OCI-LY7 (cell line): ENCODE results near the gene FAM241A. TPM values are rescaled to one million over a fixed set of nuclear protein-coding genes. Genes with fewer than 3 reads are reported as not detected.

ENCODE experiments used
- BruUV-seq: library from RNA; stranded (reverse); fragments of 400-500 nt; replicated peaks from 2 replicates; lab custom pipeline; 2021; lab: Mats Ljungman, UMichigan
- CTCF ChIA-PET: fragments of 300-600 bp; sonication (Branson Sonifier 250); formaldehyde crosslinking; loops from one replicate; lab custom pipeline; 2022; ENCODE audit warnings: antibody characterized with exemption; ENCODE audit not compliant: unreplicated experiment; lab: Charles Lee
- POLR2A ChIA-PET: fragments of 300-600 bp; sonication (Branson Sonifier 250); formaldehyde crosslinking; loops from one replicate; lab custom pipeline; 2022; ENCODE audit warnings: antibody characterized with exemption; lab: Charles Lee
- DNase-seq: peaks from one replicate; pipeline ENCODE4 v3.0.0-alpha.2; 2015; ENCODE audit warnings: low spot score
- H2AFZ ChIP-seq: fragments of 200-600 bp; sonication (generic), shearing (Covaris generic); 2 replicates; pipeline ENCODE4 v1.6.1; 2014; ENCODE audit warnings: mild to moderate bottlenecking, antibody characterized with exemption, low read length, moderate library complexity
- H3K27ac ChIP-seq: fragments of 200-600 bp; sonication (generic); 2 replicates; pipeline ENCODE4 v1.5.1; 2014; ENCODE audit warnings: mixed run types, low read depth, mild to moderate bottlenecking, moderate library complexity, low read length, inconsistent platforms; ENCODE audit not compliant: poor library complexity, severe bottlenecking
- H3K36me3 ChIP-seq: fragments of 200-600 bp; sonication (generic); 2 replicates; pipeline ENCODE4 v1.6.1; 2014; ENCODE audit warnings: mild to moderate bottlenecking, antibody characterized with exemption, low read length, moderate library complexity, mixed read lengths; ENCODE audit not compliant: insufficient read depth
- H3K4me1 ChIP-seq: fragments of 200-600 bp; sonication (generic); 2 replicates; pipeline ENCODE4 v1.5.1; 2014; ENCODE audit warnings: mild to moderate bottlenecking, low read length; ENCODE audit not compliant: insufficient read depth, poor library complexity, severe bottlenecking
- H3K4me2 ChIP-seq: fragments of 200-600 bp; sonication (generic); 2 replicates; pipeline ENCODE4 v1.6.1; 2014; ENCODE audit warnings: mild to moderate bottlenecking, low read length
- H3K4me3 ChIP-seq: fragments of 200-600 bp; sonication (generic); 2 replicates; pipeline ENCODE4 v1.5.1; 2014; ENCODE audit warnings: mild to moderate bottlenecking, low read depth, low read length; ENCODE audit not compliant: poor library complexity, severe bottlenecking
- H3K79me2 ChIP-seq: fragments of 200-600 bp; sonication (generic); 2 replicates; pipeline ENCODE4 v1.6.1; 2016; ENCODE audit warnings: low read depth, mild to moderate bottlenecking, low read length, moderate library complexity, mixed read lengths; ENCODE audit not compliant: insufficient read depth
- H3K9me2 ChIP-seq: fragments of 200-600 bp; sonication (generic); 2 replicates; pipeline ENCODE4 v1.6.1; 2016; ENCODE audit warnings: mild to moderate bottlenecking, low read length, mixed read lengths; ENCODE audit not compliant: insufficient read depth
- H3K9me3 ChIP-seq: fragments of 200-600 bp; sonication (generic); 2 replicates; pipeline ENCODE4 v1.6.1; 2014; ENCODE audit warnings: mild to moderate bottlenecking, mixed run types, low read length, mixed read lengths
- H4K20me1 ChIP-seq: fragments of 200-600 bp; sonication (generic); 2 replicates; pipeline ENCODE4 v1.6.1; 2014; ENCODE audit warnings: mild to moderate bottlenecking, antibody characterized with exemption, low read length, moderate library complexity, mixed read lengths; ENCODE audit not compliant: insufficient read depth
- EZH2phosphoT487 ChIP-seq: fragments of 200-600 bp; sonication (generic); IDR thresholded peaks from 2 replicates; pipeline ENCODE4 v1.6.1; 2018; ENCODE audit warnings: low read depth, borderline replicate concordance, mild to moderate bottlenecking, mixed run types, antibody characterized with exemption, low read length, moderate library complexity, mixed read lengths
- intact Hi-C: fragments of 100-400 bp; cut with micrococcal nuclease; formaldehyde crosslinking; loops from one replicate; pipeline ENCODE4 v1.10.0; 2022; ENCODE audit not compliant: unreplicated experiment
- total RNA-seq, 2 experiments: library from RNA; depleted of rRNA in 1 of 2; stranded (reverse); fragments of >200 nt in 1 of 2; shearing (Covaris generic) in 1 of 2; gene quantifications; 2 replicates each; pipeline ENCODE4 v1.2.3, GENCODE V29; 2014 to 2022
- TF ChIP-seq, protein P1 (sequence below): fragments of 200-600 bp; sonication (generic); conservative IDR thresholded peaks from 2 replicates; pipeline ENCODE4 v1.5.1; 2014; ENCODE audit warnings: mild to moderate bottlenecking, antibody characterized with exemption, low read length, moderate library complexity, mixed read lengths

FAM241A gene
- total RNA-seq, 2 experiments from 2014 or later = 2.5 to 9.5 TPM

DNA sequence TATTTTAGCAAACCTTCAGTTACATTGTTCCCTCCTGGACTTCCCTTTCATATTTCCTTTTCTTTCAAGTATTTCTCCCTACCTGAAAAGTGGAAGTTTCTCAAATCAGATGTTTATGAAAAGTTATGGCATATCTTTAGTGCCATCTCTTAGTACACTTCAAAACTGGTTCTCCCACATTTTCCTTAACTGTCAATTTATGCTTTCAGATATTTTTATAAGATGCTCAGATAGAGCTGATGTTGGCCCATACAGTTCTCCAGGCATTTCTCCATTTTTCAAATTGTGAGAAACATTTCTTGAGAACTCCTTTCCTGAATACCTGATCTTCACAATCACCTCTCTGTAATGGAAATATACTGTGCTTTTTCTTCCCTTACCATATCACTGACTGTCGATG lies 53.8 kb downstream of the FAM241A start:
- Histone ChIP-seq H3K9me2 (no peaks in the 10 kb centered on the region), H3K36me3 (no peaks in the 10 kb centered on the region), H3K79me2 (no peaks in the 10 kb centered on the region), H3K4me2 (no peak overlapping the region), H3K9me3 (no peaks in the 10 kb centered on the region), H3K27ac (no peak overlapping the region), H4K20me1 (no peaks in the 10 kb centered on the region), H2AFZ (no peak overlapping the region), H3K4me3 (no peak overlapping the region), H3K4me1 (peaks cover 8% of the 10 kb centered on the region)
- POLR2A ChIA-PET = interaction anchor here (0.6 kb wide), 1 partner anchor 90 kb away, joined by 3 read pairs; no protein-coding TSS in a partner anchor
- CTCF ChIA-PET = no interaction called here
- BruUV-seq = no TSS peak
- intact Hi-C loops = no loop called here
- DNase-seq = no peak
- TF ChIP-seq EZH2phosphoT487 = no peak
- TF ChIP-seq, protein P1, sequence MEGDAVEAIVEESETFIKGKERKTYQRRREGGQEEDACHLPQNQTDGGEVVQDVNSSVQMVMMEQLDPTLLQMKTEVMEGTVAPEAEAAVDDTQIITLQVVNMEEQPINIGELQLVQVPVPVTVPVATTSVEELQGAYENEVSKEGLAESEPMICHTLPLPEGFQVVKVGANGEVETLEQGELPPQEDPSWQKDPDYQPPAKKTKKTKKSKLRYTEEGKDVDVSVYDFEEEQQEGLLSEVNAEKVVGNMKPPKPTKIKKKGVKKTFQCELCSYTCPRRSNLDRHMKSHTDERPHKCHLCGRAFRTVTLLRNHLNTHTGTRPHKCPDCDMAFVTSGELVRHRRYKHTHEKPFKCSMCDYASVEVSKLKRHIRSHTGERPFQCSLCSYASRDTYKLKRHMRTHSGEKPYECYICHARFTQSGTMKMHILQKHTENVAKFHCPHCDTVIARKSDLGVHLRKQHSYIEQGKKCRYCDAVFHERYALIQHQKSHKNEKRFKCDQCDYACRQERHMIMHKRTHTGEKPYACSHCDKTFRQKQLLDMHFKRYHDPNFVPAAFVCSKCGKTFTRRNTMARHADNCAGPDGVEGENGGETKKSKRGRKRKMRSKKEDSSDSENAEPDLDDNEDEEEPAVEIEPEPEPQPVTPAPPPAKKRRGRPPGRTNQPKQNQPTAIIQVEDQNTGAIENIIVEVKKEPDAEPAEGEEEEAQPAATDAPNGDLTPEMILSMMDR = no peak

DNA sequence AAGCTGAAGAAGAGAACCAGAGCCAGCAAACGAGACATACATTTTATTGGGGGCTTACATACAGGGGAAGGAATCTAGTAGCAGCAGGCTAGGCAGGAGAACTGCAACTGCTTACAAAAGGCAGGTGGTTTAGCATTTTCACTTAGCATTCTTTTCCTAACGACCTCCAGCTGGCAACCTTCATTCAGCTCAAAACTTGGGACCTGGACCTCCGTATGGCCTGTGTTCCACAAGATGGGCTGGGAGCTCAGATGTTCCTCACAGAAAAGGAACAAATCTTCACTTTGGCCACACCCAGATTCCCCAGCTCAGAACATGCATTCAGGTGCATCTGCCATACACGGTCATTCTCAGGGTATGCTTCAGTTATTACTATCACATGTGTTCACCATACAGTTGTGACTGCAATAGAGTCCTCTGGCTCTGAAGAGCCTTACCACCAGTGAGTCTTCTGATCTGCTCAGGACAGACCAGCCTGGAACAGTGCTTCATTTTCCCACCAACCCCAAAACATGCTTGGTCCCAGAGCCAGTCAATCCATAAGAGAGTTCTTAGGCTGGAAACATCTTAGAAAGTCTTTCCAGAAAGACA lies 56.8 kb downstream of the FAM241A start:
- TF ChIP-seq EZH2phosphoT487 = no peak
- TF ChIP-seq, protein P1 = no peak
- H3K4me1 ChIP-seq = peaks cover 8% of the 10 kb centered on the region
- POLR2A ChIA-PET = interaction anchor here (0.6 to 1.0 kb wide), 5 partner anchors 25 to 50 kb away, joined by 3 to 7 read pairs (median 4); no protein-coding TSS in a partner anchor
- intact Hi-C loops = no loop called here
- H2AFZ ChIP-seq = peak overlapping the region; percentile 2; the same call in 1 of the 2 replicates
- no peaks in the 10 kb centered on the region for H3K36me3 ChIP-seq
- no peak overlapping the region for H3K4me3 ChIP-seq
- no peaks in the 10 kb centered on the region for H3K9me3 ChIP-seq
- CTCF ChIA-PET = no interaction called here
- no TSS peak for BruUV-seq
- peak overlapping the region; percentile 10; the same call in 1 of the 2 replicates for H3K4me2 ChIP-seq
- no peak overlapping the region for H3K27ac ChIP-seq
- DNase-seq = peak; percentile 8
- H3K9me2 ChIP-seq = no peaks in the 10 kb centered on the region
- H4K20me1 ChIP-seq = no peaks in the 10 kb centered on the region
- no peaks in the 10 kb centered on the region for H3K79me2 ChIP-seq

DNA sequence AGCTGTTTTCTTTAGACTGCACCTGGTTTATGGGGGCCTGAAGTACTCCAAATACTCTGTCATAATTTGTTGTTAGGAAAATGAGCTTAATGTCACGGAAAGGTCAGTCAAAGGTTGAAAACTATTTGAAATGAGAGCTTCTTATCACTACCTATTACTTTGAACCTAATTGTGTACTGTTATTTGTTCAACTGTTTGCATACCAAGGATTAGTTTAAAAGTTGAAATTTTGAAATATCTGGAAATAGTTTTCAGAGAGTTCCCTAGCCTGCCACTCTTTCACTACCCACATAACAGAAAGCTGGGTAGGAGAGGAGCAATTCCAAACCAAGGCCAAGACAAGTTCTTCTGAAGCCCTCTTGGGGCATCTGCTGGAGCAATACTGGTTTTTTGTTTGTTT lies 58.3 kb downstream of the FAM241A start:
- peak overlapping the region; percentile 38 for H2AFZ ChIP-seq
- H3K4me1 ChIP-seq = peaks cover 8% of the 10 kb centered on the region
- H4K20me1 ChIP-seq = no peaks in the 10 kb centered on the region
- no peaks in the 10 kb centered on the region for H3K36me3 ChIP-seq
- ChIA-PET POLR2A (interaction anchor here (0.6 to 1.4 kb wide), 6 partner anchors 10 to 501 kb away, joined by 3 to 5 read pairs (median 4); no protein-coding TSS in a partner anchor), CTCF (no interaction called here)
- intact Hi-C loops = no loop called here
- H3K4me2 ChIP-seq = no peak overlapping the region
- no peaks in the 10 kb centered on the region for H3K9me2 ChIP-seq
- DNase-seq = no peak
- no peak overlapping the region for H3K27ac ChIP-seq
- H3K4me3 ChIP-seq = no peak overlapping the region
- TF ChIP-seq, protein P1 = no peak
- no peak for TF ChIP-seq EZH2phosphoT487
- no peaks in the 10 kb centered on the region for H3K79me2 ChIP-seq
- H3K9me3 ChIP-seq = no peaks in the 10 kb centered on the region
- no TSS peak for BruUV-seq
